RPMI8226 (cell line): ENCODE measurements around the gene GNRHR.
"Not testable (repeated sequence)": the region's sequence is repeated elsewhere in the genome, so short reads cannot be mapped to it uniquely, and the experiment has no call there.

Experiments used
- DNase-seq: peaks from one replicate; pipeline ENCODE4 v3.0.0-alpha.2; 2015

Gene GNRHR

DNA sequence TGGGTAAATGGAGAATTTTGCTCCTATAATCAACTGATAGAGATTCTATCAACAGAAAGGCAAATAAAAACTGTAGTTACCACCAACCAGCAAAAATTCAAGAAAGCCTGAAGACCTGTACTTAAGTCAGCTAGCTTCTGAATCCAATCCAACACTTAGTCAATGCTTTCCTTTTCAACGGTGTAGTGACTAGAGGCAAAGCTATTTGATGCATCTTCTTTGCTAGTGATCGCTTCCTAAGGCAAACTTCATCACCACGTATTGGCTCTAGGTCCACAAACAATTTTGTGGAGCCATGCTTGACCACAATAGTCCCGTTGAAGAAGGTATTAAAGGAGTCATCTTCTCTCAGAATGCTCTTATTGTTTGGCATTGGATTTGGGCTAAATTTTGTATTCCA, 28.2 kb downstream of the GNRHR start:
- no peak for DNase-seq

DNA sequence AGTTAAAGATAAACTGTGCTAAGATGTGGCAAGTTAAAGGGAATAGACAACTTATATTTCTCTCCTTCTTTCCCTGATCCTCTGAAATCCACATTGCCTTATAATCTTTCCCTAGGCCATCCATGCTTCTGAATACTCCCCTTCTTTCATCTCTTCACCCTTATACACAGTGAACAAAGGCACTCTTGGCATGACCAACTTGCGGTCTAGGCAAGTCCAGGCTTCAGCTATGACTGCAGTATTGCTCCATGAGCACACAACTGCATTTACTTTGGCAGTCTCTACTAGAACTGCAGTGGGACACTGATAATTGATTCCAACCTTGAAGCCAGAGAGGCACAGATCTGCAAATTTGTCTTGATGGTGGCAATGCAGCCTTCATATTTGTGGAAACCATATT, 29.1 kb downstream of the GNRHR start:
- no peak for DNase-seq

DNA sequence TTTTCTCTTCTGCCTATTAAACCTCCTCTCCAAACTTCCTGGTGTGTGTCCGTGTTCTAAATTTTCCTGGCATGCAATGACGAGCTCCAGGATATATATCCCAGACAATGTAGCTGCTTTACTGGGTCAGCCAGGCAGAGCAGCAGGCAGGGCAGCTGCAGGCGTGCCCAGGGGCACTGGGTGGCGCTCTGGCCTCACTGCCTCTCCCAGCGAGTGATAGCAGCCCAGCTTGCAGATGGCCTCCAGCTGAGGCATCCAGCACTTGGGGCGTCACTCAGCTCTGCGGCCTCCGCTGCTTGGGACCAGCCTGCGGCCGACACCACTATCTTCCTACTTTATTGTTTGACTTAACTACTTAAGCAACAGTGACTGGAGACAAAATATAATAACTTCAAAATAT, 30.2 kb downstream of the GNRHR start:
- no peak for DNase-seq

DNA sequence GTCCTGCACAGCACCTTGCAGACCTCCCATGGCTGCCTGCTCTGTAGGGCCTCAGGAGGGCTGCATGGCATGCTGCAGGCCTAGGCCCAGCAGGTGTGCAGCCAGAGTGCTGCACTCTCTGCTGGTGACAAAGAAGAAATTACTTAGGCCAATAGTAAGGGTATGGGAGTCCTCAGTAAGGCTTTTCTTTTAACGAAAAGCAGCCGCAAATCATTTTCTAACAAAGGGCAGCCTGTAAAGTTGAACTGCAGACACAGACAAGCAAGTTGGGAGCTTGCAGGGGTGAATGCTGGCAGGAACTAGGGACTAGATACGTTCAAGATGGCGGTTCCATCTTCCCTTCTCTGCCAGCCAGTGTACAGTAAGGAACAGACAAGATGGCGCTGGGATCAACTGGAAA, 30.8 kb downstream of the GNRHR start:
- DNase-seq: no peak

DNA sequence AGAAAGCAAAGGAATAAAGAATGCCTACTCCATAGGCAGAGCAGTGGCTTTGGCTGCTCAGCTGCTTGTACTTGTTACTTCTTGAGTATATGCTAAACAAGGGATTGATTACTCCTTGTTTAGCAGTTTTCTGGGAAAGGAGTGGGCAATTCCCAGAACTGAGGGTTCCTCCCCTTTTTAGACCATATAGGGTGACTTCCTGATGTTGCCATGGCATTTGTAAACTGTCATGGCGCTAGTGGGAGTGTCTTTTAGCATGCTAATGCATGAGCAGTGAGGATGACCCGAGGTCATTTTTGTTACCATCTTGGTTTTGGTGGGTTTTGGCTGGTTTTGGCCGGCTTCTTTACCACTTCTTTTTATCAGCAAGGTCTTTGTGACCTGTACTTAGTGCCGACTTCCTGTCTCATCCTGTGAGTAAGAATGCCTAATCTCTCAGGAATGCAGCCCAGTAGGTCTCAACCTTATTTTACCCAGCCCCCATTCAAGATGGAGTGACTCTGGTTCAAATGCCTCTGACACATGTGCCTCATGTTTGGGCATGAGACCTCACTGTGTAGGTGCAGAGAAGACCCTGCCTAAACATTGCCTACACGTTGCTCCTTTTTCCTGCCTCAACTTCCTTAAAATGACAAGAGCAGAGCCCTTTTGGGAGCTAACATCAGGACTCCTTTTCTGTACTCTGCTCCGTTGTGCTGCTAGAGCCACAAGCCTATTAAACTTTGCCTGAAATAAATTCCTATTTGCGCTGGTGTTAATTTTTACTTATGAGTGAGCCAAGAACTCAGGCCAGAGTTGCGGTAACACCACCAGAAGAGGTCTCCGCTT, 32.2 kb downstream of the GNRHR start:
- no peak for DNase-seq

DNA sequence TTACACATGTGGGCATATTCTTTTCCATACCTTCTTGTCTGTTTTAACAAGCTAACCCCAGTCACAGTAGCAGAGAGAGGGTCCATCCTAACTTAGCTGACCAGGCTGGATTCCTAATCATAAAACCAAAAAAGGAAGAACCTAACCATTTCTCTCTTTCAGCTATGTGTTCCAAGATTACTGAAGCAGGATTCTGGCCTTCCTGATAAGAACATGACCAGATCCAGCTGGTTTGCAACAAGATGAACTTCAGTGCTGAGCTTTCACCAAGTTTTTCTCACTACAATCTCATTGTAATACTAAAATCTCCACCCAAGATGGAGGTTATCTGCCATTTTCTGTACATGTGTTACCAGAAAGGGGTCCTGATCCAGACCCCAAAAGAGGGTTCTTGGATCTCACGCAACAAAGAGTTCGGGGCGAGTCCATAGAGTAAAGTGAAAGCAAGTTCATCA, 32.8 kb downstream of the GNRHR start:
- no peak for DNase-seq

DNA sequence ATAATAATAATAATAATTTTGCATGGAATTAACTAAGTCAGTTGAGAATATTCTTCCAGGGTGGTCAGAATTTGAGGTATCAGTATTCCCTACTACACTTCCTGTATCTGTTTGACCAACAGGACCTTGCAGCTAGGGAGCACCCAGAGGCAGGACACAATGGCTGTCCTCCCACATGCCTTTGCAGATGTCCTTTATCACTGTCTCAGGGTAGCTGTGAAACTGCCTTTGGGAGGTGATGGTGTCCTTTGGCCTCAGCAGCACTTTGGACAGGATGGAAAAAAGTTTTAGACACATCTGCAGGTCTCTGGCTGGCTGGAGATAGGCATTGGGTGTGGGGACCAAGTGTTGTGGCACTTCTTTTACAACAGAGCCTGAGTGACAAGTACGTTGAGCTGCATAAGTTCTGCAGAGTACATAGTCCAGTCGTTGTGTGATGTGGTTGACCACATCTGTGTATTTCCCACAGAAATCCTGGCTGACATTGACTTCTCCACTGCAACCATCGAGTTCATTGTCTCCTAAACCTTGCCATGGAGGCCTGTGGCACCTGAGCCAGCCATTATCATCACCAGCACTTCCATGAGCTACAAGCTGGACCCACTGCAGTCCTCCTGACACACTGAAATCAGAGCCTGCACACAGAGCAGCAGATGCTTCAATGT, 34.1 kb downstream of the GNRHR start:
- DNase-seq: no peak

DNA sequence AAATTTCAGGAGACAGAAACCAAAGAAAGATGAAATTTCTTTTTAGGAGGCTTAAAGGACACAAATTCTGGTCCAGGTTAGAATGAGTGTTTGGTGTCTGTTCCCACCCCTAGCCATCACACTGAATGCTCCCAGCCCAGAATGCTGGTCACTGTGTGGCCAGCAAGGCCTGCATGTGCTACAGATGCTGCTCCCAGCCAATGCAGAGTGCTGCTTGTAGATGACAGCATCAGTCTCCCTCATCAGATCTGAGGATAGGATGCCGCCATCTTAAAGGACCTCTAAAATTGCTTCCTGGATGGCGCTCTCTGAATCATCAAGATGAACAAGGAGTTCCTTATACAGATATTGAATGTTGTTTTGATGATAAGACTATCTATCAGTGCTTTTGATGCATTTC, 35.3 kb downstream of the GNRHR start:
- no peak for DNase-seq

DNA sequence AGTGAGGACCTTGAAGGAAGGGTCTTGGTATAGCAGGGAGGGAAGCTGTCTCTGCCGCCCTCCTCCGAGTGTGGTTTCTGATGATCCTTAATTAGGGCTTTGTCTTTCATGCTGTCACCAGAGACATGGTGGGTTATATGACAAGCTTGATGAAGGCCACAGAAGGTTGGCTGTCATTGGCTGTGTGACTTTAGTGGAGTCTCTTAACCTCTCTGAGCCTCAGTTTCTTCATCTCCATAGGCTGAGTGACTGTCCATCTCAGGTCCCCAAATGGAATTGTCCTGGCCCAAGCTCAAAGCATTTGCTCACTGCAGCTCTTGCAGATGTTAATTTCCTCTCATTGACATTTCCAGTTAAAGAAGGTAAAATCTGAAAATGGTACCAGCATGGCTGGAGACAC, 36.6 kb downstream of the GNRHR start:
- no peak for DNase-seq

DNA sequence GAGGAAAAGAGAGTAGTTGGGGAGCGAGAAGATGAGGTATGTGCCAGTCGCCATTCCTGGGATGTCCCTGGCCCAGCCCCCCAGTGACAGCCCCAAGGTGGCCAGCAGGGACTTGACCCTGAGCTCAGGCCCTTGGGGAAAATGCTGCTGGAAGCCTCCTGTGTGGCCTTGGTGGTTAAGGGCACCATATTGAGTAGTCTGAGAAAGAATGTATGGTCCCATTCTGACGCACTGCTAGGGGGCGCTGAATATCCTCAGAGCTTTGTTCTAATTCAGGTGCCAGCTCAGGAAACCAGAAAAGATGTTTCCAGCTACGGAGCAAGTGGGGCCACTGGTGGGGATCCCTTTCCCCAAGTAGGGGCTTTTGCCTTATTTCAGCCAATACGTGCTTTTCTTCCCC, 39.2 kb downstream of the GNRHR start:
- DNase-seq: no peak

DNA sequence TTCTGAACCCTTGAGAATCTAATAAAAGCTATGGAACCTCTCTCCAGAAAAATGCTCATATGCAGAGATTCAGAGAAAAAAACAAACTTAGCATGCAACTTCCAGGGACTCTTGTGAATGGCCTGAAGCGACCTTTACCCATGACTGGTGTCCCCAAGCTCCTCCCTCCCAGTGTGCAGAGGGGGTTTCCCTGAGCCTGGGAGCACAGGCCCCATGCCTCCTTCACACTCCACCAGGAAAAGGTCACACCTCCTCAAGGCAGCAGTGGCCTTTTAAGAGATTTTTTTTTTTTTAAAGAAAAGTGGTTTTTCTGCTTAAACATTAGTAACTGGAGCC, 40.0 kb downstream of the GNRHR start:
- no peak for DNase-seq

DNA sequence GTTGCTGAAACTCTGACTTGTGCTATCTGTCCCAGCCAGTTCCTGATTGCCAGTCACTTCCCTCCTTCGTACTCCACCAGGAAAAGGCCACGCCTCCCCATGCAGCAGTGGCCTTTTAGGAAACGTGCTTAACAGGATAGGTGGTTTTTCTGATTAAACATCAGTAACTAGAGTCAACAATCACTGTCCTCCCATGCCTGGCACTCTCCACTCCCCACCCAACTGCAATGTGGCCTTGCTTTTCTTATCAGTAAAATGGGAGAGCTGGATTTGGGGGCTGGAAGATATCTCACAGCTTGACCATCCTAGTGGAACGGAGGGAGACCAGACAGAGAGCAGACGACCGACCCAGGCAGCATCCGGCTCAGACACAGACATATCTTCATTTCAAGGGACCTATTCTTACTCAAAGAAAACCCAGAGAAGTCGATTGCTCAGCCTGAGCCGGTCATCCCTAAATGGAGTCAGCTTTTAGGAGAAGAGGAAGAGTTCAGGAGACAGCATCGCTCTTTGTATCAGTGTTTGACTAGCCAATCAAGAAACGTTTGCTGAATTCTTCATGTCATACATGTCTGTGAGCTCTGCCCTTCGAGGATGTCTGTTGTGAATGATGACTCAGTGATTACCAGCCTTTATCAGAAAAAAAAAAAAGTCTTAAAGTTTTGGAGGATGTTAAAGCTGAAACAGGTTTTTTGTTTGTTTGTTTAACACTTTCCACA, 40.5 kb downstream of the GNRHR start:
- DNase-seq: no peak

DNA sequence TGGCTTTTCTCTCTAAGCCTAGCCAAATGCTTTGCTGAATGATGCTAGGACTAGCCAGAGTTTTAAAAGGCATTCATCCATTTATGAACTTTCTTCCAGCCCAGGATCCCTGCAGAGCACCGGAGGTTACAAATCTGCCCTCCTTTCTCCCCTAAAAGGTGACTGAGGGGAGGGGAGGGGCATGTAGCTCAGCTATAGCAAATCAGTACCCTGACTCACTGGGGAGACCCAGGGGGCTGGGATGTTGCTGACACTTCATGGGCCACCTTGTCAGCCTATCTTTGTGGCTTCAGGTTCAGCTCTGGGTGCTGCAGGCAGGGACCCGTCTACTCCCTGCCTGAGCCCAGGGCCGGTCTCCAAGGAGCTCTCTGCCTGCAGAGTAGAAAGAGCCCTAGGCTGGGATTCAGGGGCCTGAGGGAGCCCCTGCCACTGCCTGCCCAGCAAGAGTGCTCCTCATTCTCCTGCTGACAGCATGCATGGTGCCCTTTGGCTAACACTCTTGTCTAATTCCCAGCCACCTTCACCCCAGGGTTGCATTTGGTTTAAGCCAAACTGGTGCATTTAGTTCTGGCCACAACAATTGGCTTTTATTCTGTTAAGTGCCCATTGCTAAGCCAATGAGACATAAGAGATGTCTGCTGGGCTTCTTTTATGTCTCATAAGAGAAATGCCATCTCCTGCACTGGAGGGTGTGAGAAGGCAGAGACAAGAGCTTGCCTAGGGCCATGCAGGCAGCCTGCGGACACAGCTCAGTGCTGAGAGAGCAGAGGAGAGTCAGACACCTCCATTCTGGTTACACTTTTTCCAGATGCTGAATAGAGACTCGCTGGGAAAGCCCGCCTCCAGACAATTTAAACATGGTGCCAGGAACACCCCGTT, 41.3 kb downstream of the GNRHR start:
- DNase-seq: no peak

DNA sequence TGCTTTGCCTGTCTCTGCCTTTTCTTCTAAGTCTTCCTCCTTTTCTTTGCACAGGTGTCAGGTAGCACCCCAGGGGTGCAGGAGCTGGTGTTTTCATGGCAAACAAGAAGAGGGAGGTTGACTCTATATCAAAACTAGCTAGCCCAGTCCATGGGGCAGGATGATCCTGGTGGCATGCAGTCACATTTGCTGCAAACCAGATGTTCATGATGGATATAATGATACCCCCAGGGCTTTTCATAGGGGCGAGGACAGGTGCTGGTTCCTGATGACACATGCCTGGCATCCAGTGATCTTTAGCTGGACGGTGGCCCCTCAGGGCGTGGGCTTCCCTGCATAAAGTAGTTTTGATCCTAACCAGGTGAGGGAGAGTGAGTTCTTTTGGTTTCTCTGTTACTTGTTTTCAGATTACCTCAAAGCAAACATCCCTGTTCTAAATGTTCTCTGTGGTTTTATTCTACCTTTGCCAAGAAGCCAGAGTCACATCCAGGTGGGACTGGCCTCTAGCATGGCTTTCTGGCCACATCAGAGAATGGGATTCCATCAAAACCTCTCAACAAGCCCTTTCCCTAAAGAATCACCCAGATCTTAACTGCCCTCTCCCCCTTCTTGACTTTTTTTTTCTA, 42.1 kb downstream of the GNRHR start:
- DNase-seq: no peak

DNA sequence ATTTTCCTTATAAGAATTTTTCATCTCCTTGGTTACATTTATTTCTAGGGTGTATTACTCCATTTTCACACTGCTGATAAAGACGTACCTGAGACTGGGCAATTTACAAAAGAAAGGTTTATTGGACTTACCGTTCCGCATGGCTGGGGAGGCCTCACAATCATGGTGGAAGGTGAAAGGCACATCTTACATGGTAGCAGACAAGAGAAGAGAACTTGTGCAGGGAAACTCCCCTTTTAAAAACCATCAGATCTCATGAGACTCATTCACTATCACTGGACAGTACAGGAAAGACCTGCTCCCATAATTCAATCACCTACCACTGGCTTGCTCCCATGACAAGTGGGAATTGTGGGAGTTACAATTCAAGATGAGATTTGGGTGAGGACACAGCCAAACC, 47.5 kb downstream of the GNRHR start:
- DNase-seq: not testable (repeated sequence)

DNA sequence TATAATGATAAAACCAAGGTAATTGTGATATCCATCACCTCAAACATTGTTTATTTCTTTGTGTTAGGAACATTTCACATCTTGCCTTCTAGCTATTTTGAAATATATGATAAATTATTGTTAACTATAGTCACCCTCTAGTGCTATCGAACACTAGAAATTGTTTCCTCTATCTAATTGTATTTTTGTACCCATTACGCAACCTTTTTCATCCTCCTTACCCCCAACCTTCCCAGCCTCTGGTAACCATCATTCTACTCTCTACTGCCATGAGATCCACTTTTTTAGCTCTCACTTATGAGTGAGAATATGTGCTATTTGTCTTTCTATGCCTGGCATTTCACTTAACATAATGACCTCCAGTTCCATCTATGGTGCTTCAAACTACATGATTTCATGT, 49.3 kb downstream of the GNRHR start:
- no peak for DNase-seq

DNA sequence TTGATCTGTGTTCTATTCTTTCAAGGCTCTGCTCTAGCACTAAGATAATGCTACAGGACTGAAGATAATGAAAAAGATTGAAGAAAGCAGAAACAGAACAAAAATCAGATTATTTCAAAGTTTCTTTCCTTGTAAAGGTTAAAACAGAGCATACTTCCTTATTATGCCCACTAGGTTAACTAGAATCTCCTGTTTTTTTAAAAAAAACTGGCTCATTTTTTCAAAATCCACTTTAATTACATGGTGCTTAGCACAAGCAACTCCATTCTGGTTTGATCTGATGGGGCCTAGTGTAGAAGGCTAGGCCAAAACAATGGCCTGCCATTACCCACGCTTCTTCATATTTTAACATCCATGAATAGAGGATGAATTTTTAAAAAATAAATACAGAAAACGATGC, 52.0 kb downstream of the GNRHR start:
- DNase-seq: no peak

DNA sequence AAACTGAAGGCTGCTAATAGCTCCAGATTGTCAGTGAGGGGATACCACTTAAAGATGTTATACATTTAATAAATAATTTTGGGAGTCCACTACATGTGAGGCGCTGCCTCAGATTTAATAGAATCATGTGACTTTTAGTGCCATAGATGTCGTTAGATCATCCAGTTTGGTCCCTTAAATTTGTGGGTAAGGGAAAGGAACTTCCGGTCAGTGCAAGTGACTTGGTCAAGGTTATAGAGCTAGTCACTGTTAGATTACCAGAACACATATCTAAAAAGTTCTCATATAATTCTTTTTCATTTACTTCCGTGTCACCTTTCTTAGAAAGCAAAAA, 52.7 kb downstream of the GNRHR start:
- no peak for DNase-seq

DNA sequence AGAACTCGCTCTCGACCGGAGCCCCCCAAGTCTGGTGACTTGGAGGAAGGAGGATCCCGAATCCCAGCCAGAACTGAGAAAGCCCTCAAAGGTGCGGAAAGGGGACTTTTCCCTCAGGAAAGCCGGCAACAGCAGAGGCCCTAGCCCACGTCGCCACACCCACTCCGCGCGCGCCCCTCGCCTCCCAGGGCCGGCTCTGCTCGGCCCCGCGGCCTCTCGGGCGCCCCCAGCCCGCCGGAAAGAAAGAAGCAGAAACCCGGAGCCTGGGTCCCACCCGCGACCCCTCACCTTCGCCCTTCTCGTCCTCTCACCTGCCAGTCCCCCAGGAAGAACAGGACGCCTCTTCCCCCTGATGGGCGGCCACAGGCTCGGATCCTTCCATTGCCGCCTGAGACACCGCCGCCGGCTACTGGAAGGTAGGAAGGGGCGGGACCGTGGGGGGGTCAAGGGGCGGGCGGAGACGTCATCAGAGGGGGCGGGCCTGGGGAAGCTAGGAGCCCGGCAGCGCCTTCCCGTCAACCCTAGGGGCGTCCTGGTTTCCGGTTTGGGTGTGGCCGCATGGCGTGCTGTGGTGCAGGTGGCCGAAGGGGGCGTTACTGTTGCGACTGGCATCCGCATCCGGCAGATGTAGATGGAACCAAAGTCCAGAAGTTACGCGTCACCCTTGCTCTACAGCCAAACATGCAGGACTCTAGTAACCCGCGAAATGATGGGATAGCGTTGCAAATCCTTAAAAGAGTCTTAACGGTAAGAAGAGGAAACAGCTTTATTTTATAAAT, 53.3 kb downstream of the GNRHR start, which contains the start of gene UBA6:
Gene UBA6 (minus strand): TSS at position 418 of the 779 bp plus-strand sequence. CDS start 36 bp downstream, at position 382.
- peak; percentile 96 for DNase-seq

DNA sequence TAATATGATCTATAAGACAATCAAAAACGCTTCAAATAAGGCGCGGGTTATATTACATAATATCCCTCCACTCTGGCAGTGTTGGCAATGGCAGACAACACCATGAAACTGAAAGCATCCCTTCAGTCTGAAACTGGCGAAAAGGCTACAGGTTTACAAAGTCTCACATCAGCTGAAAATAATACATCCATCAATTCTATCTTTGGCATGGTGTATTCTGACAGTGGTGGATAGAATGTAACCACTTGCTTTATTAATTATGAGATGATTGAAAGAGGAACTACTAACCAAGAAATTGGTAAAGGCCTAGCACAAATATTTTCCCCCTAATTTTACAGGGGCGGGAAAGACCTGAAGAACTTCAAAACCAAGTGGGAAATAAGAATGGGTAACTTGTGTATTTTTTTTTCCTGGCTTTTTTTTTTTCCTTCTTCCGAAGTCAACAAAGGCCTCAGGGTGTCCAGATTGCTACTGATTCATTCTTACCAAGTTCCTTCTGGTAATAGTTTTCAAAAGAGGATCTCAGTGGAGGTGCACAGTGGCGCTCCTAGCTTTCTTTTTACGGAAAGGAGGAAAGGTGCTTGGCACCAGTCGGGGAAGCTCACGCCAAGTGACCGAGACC, 54.0 kb downstream of the GNRHR start:
- peak; percentile 64 for DNase-seq

DNA sequence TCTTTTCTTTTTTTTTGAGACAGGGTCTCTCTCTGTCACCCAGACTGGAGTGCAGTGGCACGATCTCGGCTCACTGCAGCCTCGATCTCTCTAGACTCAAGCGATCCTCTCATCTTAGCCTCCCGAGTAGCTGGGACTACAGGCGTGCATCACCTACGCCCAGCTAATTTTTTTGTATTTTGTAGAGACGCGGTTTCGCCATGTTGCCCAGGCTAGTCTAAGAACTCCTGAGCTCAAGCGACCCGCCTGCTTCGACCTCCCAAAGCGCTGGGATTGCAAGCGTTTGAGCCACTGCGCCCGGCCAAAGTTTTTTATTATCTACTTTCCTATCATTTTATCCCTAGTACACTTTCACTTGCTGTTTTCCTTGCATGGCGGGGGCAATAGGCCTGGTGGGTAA, 54.6 kb downstream of the GNRHR start:
- DNase-seq: no peak
